NCI-H2227 treated with DMSO at 0.1 percent for 48 hours (cell line): ENCODE data around the gene ADRA1B.
"Not testable (repeated sequence)": the region's sequence is repeated elsewhere in the genome, so short reads cannot be mapped to it uniquely, and the experiment has no call there.

ENCODE experiments used
- DNase-seq: peaks from one replicate; lab custom pipeline; 2025; lab: John Stamatoyannopoulos, UW

The ADRA1B gene

DNA sequence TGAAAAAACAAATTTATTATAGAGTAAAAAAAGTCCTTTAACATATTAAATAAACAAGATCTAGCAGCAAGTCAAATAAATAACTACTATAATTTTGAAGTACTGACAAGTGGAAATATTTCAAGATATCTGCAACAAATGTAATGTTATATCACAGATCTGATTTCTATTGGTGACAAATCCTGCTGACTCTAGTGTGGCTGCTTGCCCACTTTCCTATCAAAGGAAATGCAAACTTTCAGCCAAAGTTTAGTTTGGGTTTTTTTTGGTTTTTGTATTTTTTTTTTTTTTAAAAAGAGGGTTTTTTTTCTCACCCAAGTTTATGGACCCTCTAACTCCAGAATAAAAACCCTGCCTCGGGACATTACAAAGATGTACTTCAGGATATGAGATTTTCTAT, 12.9 kb downstream of the ADRA1B start:
- DNase-seq: no peak

DNA sequence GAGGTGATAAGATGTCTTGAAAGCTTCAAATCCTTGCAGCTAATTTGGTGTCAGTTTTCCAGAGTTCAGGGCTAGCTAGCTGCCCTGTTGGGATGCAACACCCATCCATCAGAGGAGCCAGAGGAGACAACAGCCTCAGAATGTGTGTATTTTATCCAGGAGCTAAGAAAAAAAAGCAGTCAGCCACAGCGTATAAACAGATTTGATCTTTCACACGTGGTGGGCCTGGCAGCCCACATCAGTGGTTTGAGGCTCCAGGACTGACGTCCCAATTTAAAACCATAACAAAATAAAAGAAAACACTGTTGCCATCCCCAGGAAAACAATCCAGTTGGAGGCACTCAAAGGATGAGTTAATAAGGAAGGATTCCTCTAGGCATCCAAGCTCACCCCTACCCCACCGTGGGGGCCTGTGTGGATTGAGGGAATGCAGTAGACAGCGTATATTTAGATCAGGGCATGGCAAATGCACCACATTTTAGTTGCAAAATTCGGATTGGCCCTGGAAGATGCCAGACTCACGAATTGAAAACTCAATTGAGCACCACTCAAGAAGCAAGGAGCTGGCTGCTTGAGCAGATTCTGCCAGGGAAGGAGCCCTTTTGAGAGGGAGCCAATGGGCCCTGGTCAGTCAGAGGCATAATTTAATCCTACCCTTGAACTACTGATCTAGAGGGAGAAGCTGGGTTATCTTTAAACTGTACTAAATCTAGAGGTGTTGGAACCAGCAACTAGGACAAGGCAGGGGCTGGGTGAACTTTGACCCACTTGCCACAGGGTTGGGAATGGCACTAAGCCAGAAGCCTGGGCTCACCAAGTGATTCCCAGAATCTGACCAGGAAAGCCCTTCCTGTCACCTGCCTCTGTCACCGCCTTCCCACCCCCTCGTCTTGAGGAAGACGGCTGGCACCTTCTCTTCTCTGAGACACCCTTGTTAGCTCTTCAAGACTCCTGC, 17.5 kb downstream of the ADRA1B start:
- no peak for DNase-seq

DNA sequence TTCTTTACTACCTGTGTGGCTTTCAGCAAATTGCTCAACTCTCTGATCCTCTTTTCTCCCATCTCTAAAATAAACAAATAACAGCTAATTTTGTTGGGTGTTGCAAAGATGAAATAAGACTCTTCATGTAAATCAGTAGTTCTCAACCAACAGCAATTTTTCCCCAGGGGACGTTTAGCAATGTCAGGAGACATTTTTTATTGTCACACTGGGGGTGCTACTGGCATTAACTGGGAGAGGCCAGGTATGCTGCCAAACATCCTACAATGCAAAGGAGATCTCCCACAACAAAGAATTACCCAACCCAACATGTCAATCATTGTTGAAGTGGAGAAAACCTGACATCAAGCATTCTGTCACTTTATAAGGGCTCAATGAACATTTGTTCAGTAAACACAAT, 19.7 kb downstream of the ADRA1B start:
- DNase-seq: no peak

DNA sequence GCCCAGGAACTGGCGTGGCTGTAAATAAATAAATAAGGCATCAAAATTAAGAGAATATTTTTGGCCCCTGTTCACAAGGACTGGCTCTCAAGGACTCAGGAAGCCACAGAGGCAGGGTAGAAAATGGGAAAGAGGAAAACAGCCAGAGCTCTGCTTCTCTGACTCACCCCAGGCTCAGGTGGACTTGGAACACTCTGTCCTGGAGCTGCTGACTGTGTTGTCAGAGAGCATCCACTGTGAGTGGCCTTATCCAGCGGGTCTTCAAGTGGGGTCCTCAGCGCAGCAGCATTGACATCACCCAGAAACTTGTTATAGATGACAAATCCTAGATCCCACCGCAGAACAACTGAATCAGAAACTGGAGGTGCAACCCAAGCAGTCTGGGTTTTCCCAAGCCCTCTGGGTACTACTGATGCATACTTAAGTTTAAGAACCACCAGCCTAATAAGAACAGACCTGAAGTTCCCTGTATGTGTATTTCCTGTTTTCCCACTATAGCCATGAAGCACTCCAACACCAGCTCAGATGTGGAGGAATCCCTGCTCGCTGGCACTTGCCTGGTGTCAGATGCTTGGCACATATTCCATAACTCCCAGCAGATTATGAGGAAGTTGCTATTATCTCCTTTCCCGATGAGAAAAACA, 20.5 kb downstream of the ADRA1B start:
- no peak for DNase-seq

DNA sequence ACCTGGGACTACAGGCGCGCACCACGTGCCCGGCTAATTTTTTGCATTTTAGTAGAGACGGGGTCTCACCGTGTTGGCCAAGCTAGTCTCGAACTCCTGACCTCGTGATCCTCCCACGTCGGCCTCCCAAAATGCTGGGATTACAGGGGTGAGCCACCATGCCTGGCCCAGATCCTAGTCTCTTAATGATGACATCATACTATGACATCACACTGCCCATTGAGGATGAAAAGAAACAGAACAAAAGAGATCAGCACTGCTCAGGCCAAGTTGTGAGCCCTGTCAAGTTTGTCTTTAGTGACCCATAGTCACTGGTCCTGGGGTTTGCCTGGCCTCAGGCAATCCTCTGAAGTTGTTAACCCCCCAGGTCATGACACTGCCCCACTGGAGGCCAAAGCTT, 21.3 kb downstream of the ADRA1B start:
- DNase-seq: no peak

DNA sequence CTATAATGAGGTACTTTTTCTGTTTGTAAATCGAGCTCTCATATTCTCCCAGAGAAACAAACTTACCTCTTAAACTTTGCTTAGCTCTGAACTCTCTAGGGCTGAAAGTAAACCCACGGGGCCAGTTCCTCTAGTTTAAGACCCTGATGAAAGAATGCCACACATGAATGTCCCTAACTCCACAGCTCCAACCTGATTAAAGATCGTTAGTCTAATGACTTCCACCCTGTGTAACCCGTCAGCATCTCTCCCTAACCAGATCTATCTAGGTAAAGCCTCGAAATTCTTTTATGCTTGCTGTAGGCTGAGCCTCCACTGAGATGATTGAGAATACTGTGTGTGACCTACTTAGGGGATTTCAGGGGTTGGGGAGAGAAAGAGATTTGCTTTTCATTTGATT, 27.0 kb downstream of the ADRA1B start:
- no peak for DNase-seq

DNA sequence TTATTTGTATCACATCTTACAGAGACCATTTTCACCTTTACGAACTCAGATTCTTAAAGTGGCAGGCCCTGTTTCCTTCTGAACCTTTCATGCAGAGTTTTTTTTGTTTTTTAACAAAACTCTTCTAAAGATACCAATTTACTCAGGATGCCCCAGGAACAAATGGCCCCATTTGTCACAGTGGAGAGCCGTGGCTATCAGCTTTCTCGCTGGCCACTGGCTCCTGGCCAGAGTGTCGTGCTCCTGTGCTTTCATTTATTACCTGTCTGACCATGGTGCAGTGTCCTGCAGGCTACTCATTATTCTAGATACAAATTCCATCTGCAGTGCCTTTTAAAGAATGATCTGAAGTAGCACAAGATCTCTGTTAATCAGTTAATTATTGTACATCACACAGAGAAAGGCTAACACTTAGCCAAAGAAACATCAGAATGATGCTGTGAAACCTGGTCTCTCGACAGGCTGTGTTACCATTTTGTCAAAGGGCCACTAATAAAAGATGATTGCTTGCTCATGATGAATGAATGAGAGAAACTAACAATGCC, 27.8 kb downstream of the ADRA1B start:
- no peak for DNase-seq

DNA sequence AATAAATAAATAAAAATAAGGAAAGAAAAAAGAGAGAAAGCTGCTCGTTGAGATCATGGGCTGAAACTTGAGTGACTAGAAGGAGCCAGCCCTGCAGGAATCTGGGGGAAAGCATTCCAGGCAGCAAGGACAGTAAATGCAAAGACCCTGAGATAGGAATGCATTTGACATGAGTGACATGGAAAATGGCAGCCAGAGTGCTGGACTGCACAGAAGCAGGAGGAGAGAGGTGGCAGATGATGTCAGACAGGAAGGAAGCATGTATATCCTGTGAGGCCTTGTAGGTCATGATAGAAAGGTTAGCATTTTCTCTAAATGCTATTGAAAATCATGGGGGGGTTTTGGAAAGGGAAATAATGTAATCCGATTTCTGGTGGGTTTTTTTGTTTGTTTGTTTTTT, 29.1 kb downstream of the ADRA1B start:
- DNase-seq: no peak

DNA sequence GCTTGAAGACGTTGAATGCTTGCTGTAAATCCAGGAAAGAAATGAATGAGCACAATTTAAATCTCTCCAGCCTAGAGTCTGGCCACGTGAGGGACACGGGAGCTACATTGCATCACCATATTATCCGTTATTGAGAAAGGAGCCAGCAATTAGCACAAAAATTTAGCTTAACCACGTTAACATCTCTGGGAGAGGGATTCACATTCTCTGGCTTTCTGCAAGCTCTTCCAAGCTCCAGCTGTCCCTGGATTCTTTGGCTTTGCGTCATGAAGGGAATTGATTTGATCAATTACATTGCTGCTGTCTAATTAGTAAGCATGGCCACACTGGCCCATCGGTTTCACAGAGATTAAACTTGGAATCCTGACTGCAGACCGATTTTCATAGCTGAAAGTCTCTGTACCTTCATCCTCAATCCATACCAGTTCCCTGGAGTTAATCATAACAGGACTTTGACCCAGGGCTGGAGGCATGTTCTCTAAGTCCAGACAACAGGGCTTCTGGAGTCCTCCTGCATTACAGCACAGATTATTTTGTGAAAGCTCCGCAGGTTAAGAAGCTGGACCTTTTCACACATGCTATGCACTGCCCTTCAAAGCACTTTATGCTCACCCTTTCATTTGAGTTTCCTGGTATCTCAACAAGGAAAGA, 31.6 kb downstream of the ADRA1B start:
- no peak for DNase-seq

DNA sequence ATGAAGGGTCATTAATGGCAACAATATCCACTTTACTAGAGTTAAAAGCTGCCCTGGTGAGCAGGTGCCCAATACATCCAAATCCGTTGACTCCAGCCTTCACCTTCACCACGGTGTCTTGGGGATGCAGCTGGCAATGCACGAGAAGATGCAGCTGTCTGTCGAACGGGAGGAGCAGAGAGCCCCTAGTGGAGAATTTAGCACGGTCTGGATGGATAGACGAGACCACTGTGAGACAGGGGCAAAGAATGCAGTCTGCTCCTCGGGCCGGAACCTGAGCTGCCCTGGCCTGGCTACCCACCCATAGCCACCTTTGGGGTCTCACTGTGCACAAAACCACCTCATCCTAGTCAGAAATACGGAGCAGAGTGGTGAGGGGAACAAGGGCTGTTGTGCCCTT, 35.1 kb downstream of the ADRA1B start:
- DNase-seq: no peak

DNA sequence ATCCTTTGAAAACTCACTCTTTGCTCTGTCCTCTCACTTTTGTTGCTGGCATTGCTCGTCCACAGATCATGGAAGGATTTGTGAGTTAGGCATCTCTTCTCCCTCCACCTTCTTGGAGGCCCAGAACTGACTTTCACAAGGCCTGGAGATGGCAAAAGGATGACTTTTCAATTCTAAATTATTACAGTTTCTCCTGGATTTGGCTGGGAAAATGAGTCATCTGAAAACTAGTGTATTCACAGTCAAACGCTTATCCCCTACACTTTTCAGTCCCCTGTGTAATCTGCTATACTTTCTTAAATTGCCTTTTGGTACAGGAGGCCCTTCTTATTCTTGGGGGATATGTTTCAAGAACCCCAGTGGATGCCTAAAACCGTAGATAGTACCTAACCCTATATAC, 35.6 kb downstream of the ADRA1B start:
- DNase-seq: no peak

DNA sequence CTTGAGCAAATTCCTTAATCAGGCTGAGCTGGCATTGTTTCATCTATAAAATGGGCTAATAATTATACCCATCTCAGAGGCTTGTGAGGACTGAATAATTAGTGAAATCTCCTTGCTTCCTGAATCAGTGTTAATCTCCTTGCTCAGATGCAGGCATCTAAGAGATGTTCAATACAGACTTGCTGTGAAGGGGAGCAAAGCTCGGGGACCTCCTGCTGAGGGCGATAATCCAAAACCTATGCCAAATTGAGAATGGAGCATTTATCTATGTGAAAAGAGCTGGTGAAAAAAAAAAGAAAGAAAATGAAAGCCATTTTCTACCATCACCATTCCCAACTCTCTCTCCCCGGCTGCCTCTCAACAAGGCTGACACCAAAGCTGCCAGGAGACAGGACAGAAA, 37.3 kb downstream of the ADRA1B start:
- DNase-seq: no peak

DNA sequence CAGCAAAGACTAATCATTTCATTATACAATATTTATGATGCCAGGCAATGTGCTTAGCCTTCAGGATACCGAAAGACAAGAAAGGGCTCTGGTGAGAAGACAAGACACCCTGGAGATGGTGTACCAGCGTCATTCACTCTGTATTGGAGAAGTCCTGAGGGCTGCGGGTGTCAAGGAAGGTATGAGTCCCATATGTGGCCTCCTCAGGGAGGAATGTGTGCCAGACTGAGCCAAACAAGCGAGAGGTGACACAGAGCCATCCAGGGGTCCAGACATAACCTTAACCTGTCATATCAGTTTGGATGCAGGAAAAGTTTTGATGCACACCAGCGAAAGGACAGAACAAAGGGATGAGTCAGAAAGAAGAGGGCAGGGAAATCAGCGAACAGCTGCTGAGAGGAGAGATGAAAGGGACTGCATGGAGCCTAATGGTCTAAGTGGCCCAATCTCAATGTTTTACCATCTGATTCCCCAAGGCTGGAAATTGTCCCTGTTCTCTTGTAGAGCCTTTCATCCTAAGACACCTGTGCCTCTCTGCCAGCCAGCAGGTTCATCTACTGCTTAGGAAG, 38.9 kb downstream of the ADRA1B start:
- DNase-seq: no peak

DNA sequence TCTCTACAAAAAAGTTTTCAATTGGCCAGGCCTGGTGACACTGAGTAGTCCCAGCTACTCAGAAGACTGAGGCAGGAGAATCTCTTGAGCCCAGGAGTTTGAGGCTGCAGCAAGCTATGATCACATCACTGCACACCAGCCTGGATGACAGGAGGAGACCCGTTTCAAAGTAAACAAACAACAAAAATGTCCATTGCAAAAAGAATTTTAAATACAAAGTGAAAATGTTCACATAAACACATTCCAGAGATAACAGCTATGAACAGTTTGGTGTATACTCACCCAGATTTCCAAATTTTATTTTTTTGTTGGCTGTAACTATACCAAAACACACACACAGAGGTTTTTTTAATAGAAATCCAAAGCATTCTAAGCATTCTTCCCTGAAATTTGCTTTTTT, 39.8 kb downstream of the ADRA1B start:
- no peak for DNase-seq

DNA sequence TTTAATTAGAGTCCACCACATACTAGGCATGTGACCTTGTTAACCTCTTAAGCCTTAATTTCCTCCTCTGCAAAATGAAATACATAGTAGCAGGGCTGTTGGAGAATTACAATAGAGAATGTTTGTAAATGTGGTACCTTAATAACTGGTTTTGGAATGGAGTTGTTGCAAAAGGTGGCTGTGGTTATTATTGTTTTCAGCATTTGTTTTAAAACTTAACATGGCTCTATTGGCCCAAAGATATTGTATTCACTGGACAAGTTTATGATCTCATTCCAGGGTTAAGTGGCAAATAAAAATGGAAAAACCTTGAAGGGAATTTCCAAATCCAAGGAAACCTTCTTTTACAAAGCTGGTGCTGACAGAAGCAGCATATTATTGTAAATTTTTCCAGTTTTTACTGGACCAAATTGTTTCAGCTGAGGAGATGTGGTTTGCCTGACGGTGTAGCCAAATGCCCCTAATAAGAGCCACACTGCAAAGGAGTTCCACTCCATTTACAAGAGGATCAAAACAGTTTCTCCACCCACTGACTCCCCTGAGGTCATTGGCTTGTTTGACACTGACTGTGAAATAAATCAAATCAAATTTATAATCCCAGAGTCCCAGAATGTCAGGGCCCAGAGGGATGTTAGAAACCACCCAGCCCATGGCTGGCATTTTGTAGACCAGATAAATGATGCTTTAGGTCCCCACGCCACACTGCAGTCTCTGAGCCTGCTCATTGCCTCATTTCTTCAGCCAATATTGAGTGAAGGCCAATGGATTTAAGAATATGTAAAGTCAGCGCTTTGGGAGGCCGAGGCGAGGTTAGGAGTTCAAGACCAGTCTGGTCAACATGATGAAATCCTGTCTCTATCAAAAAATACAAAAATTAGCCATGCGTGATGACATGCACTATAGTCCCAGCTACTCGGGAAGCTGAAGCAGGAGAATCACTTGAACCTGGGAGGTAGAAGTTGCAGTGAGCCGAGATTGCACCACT, 45.2 kb downstream of the ADRA1B start:
- DNase-seq: no peak

DNA sequence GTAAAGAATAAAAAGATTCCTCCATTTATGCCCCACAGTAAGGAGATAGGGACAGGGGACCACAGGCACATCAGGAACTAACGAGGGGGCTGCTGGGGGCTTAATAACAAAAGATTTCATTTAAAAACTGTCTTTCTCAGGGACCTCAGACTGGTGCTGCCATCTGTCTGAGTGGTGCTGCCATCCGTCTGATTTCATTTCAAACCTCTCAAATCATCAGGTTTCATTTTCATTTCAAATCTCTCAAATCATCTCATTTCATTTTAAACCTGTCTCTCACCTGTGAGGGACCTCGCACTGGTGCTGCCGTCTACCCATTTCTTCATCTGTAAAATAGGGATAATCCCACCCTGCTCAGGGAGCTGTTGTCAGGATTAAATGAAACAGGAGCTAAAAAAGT, 45.9 kb downstream of the ADRA1B start:
- no peak for DNase-seq

DNA sequence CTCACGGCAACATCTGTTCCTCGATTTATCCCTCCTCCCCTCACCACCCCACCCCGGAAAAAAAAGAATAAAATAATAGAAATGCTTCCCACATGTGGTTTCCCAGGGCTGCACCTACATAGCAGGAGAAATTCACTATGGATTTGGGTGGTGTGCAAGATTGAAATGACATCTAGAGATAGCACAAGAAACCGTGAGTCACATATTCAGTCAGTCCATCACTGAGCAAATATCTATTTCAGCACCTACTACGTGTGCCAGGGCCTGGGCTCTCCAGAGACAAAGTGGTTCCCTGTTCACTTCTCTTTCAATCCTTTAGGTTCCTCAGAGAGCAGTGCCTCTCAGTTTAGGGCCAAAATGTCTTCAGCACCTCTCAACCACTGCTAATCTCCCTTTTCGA, 47.7 kb downstream of the ADRA1B start:
- no peak for DNase-seq

DNA sequence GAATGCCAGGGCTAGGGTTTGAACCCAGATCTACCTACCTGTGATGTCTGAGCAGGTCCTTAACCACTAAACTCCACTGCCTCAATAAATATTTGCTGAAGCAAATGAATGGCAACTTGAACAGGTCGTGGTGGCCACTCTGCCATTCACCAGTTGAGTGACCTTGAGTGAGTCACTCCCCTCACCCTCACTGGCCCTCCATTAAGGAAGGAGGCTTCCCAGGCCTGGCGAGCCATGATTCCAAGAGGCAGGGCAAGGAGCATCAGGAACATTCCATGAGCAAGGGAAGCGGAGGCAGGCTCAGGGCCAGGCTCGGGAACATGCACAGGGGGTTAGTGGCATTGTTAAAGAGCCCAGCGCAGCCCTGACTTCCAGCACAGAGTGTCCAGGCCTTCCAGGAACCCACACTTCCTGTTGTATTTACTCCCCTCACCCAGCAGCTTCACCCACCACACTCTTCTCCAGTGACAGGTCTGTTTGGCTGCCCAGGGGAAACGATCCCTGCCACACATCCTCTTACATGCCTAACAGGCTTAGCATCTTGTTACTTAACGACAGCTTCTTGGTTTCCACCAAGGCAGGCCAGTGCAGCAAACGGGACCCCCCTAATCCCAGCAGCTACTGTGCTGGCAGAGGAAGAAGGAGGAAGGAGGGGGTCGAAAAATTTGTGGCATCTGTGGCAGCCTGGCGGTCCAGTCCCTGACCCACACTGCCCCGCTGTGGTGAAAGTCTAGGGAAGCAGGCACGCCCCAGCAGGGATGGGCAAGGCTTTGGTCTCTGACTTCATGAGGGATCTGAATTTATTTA, 49.0 kb downstream of the ADRA1B start:
- no peak for DNase-seq

DNA sequence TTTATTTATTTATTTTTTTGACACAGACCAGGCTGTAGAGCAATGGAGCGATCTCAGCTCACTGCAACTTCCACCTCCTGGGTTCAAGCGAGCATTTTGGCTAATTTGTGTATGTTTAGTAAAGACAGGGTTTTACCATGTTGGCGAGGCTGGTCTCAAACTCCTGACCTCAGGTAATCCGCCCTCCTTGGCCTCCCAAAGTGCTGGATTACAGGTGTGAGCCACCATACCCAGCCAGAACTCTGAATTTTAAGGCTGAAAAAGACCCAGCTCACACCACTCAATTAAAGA, 49.5 kb downstream of the ADRA1B start:
- DNase-seq: not testable (repeated sequence)

DNA sequence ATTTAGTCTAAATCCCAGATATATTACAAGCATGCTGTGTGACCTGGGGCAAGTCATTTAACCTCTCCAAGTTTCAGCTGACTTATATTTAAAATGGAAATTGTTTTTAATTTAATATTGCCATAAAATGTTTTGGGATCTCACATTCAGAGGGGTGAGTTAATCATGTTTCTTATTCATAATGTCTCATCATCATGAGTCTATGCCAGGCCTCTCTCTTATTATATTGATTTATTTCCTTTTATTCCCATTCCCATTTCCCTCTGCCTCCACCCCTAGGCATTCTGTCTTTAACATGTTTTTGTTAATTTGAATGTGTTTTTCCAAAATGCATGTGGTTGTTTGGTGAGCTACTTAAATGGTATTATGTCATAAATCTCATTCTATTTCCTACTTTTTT, 53.7 kb downstream of the ADRA1B start:
- no peak for DNase-seq

DNA sequence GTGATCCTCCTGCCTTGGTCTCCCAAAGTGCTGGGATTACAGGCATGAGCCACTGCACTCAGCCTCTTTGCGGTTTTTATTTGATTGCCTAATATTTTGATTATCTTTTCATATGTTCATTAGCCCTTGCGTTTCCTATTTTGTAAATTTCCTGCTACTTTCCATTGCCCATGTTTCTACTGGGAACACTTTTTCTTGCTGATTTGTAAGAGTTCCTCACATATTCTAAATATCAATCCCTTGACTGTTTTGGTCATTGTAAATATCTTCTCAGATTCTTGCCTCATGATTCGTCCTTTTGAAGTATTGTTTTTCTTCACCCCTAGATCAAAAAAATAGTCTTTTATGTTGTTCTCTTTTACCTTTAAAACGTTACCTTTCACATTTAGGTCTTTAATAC, 54.8 kb downstream of the ADRA1B start:
- DNase-seq: no peak
